Stimulated activated CD4-positive, alpha-beta T cell treated with anti-CD3 and anti-CD28 coated beads, Interleukin-1b, Interleukin-23, amount 100 ng/mL, for 48 hours (primary cell): ENCODE measurements around the gene CCP110.

Experiments
- DNase-seq: peaks from one replicate; pipeline ENCODE4 v3.0.0-alpha.2; 2020

Gene CCP110

GRCh38 chr16:19555186-19555937 is 31.6 kb downstream of the CCP110 start, which contains the start of gene VPS35L:
VPS35L (plus strand) TSS chr16:19555703; CDS start chr16:19555730, 27 bp downstream.
- DNase-seq: peak; percentile 95

GRCh38 chr16:19555938-19556771 is 32.4 kb downstream of the CCP110 start:
- peak; percentile 27 for DNase-seq

GRCh38 chr16:19559242-19559910 is 35.6 kb downstream of the CCP110 start:
- no peak for DNase-seq

GRCh38 chr16:19560078-19560477 is 36.3 kb downstream of the CCP110 start:
- DNase-seq: no peak

GRCh38 chr16:19563377-19563776 is 39.6 kb downstream of the CCP110 start:
- DNase-seq: no peak

- DNase-seq: no peak
These were observed 42.6 kb downstream of the CCP110 start for GRCh38 chr16:19566362-19566761.

- DNase-seq: no peak
These were observed 43.8 kb downstream of the CCP110 start for GRCh38 chr16:19567560-19567959.

GRCh38 chr16:19573997-19574396 is 50.3 kb downstream of the CCP110 start:
- DNase-seq: no peak

GRCh38 chr16:19574615-19575014 is 50.9 kb downstream of the CCP110 start:
- no peak for DNase-seq

GRCh38 chr16:19578378-19578971 is 54.7 kb downstream of the CCP110 start:
- DNase-seq: no peak

- no peak for DNase-seq
These were observed 58.5 kb downstream of the CCP110 start for GRCh38 chr16:19582050-19582831.

GRCh38 chr16:19583665-19584300 is 60.0 kb downstream of the CCP110 start:
- DNase-seq: no peak

- no peak for DNase-seq
These were observed 64.9 kb downstream of the CCP110 start for GRCh38 chr16:19588661-19589060.

GRCh38 chr16:19589106-19589505 is 65.4 kb downstream of the CCP110 start:
- DNase-seq: no peak

GRCh38 chr16:19589771-19590302 is 66.1 kb downstream of the CCP110 start:
- DNase-seq: no peak

GRCh38 chr16:19595043-19595767 is 71.5 kb downstream of the CCP110 start:
- no peak for DNase-seq

- DNase-seq: no peak
These were observed 75.2 kb downstream of the CCP110 start for GRCh38 chr16:19598805-19599510.

- no peak for DNase-seq
These were observed 76.4 kb downstream of the CCP110 start for GRCh38 chr16:19599968-19600716.
